K562 (cell line): ENCODE measurements around the gene DYNLT4. TPM values are rescaled to one million over a fixed set of nuclear protein-coding genes. Genes with fewer than 3 reads are reported as not detected.

ENCODE experiments used
- CBX5 ChIP-seq: IDR thresholded peaks from 2 replicates; pipeline ENCODE4 v1.6.1; 2014; ENCODE audit warnings: low read depth, borderline replicate concordance
- E2F1 ChIP-seq: sonication (generic); formaldehyde crosslinking; IDR thresholded peaks from 2 replicates; pipeline ENCODE4 v1.8.1; 2023; ENCODE audit warnings: mild to moderate bottlenecking, missing genetic modification reagents, moderate library complexity
- EP300 ChIP-seq: IDR thresholded peaks from 2 replicates; pipeline ENCODE4 v1.6.1; 2012; ENCODE audit warnings: low read length, improper control_type of control experiment
- ERF ChIP-seq: fragments of 450-650 bp; formaldehyde crosslinking; IDR thresholded peaks from 2 replicates; pipeline ENCODE4 v1.4.0; 2020; ENCODE audit warnings: mild to moderate bottlenecking, mixed read lengths
- FOXM1 ChIP-seq, 2 experiments: fragments of 450-650 bp in 1 of 2; sonication (generic) in 1 of 2; formaldehyde crosslinking in 1 of 2; IDR thresholded peaks; 2 replicates each; pipeline versions ENCODE4 v1.6.1 to v1.9.0; 2017 to 2022; ENCODE audit warnings: low read depth in 2 of 2, mild to moderate bottlenecking in 2 of 2, missing genetic modification reagents in 1 of 2, moderate library complexity in 1 of 2
- FUS ChIP-seq: fragments of 200-400 bp; formaldehyde crosslinking; optimal IDR thresholded peaks from 2 replicates; pipeline ENCODE3; 2017; ENCODE audit warnings: low read depth, low read length
- GATA2 ChIP-seq: sonication (generic); formaldehyde crosslinking; IDR thresholded peaks from 2 replicates; pipeline ENCODE4 v1.4.0; 2020; ENCODE audit warnings: mild to moderate bottlenecking, missing genetic modification reagents
- HDAC2 ChIP-seq: fragments of 450-650 bp; IDR thresholded peaks from 2 replicates; pipeline ENCODE4 v1.6.1; 2016; ENCODE audit warnings: mild to moderate bottlenecking
- HNRNPK ChIP-seq: fragments of 200-400 bp; formaldehyde crosslinking; IDR thresholded peaks from one replicate; pipeline ENCODE4 v1.6.1; 2018; ENCODE audit warnings: mild to moderate bottlenecking, low read depth, low read length; ENCODE audit not compliant: poor library complexity, severe bottlenecking
- HOMEZ ChIP-seq: fragments of 250-450 bp; sonication (Bioruptor Pico); IDR thresholded peaks from 2 replicates; pipeline ENCODE4 v1.4.0; 2020; ENCODE audit warnings: mild to moderate bottlenecking, moderate library complexity
- KAT7 ChIP-seq: sonication (generic); formaldehyde crosslinking; IDR thresholded peaks from 2 replicates; pipeline ENCODE4 v1.8.0; 2022; ENCODE audit warnings: missing genetic modification reagents, mild to moderate bottlenecking, borderline replicate concordance
- KLF10 ChIP-seq: fragments of 250-450 bp; sonication (Bioruptor Pico); IDR thresholded peaks from 2 replicates; pipeline ENCODE4 v1.6.1; 2021; ENCODE audit warnings: matching md5 sums
- POLR2G ChIP-seq: fragments of 200-400 bp; formaldehyde crosslinking; IDR thresholded peaks from 2 replicates; pipeline ENCODE4 v1.6.1; 2017; ENCODE audit warnings: low read depth, mild to moderate bottlenecking, antibody characterized with exemption, low read length, moderate library complexity
- TAF9B ChIP-seq: fragments of 450-650 bp; IDR thresholded peaks from 2 replicates; pipeline ENCODE4 v1.6.1; 2018; ENCODE audit warnings: mild to moderate bottlenecking; ENCODE audit not compliant: partially characterized antibody
- ZBTB1 ChIP-seq: sonication (generic); formaldehyde crosslinking; IDR thresholded peaks from 2 replicates; pipeline ENCODE4 v1.8.1; 2023; ENCODE audit warnings: missing genetic modification reagents, low read depth, mild to moderate bottlenecking, borderline replicate concordance
- ZBTB2 ChIP-seq: fragments of 450-650 bp; IDR thresholded peaks from 2 replicates; pipeline ENCODE4 v1.6.1; 2016; ENCODE audit warnings: antibody characterized with exemption
- ZNF12 ChIP-seq: sonication (generic); formaldehyde crosslinking; IDR thresholded peaks from 2 replicates; pipeline ENCODE4 v1.4.0; 2020; ENCODE audit warnings: mild to moderate bottlenecking, missing genetic modification reagents
- ZNF408 ChIP-seq: fragments of 250-450 bp; sonication (Bioruptor Pico); IDR thresholded peaks from 2 replicates; pipeline ENCODE4 v1.4.0; 2020; ENCODE audit warnings: low read depth, mild to moderate bottlenecking, moderate library complexity
- ZNF592 ChIP-seq: fragments of 450-650 bp; IDR thresholded peaks from 2 replicates; pipeline ENCODE4 v1.6.1; 2017; ENCODE audit warnings: antibody characterized with exemption, mild to moderate bottlenecking
- ZNF766 ChIP-seq: fragments of 200-800 bp; sonication (Bioruptor generic); conservative IDR thresholded peaks from 2 replicates; pipeline ENCODE4 v1.6.1; 2016; ENCODE audit warnings: missing genetic modification characterization, missing compliant biosample characterization
- ZSCAN32 ChIP-seq: fragments of 450-650 bp; formaldehyde crosslinking; IDR thresholded peaks from 2 replicates; pipeline ENCODE4 v1.4.0; 2020; ENCODE audit warnings: mild to moderate bottlenecking, moderate library complexity
- polyA plus RNA-seq, 8 experiments: library from polyadenylated mRNA; depleted of rRNA in 4 of 8; stranded (reverse) in 5 of 8; unstranded in 3 of 8; fragments of >200 nt; fragmentation: Nextera tagmentation in 2 of 8; fragmentation: Illumina TruSeq in 1 of 8; extraction: Ambion mirVana in 2 of 8; extraction: Trizol in 1 of 8; gene quantifications; 2 replicates each; pipeline versions ENCODE4 v1.2.1 to v1.2.3, GENCODE V29; 2011 to 2014; ENCODE audit warnings: inconsistent platforms in 1 of 8, missing spikeins in 1 of 8
- total RNA-seq, 7 experiments: library from RNA; depleted of rRNA in 6 of 7; stranded (reverse); fragments of >200 nt in 6 of 7; fragmentation: Illumina TruSeq in 2 of 7; extraction: Trizol in 2 of 7; gene quantifications; 2 replicates each; pipeline versions ENCODE4 v1.2.1 to v1.2.3, GENCODE V29; 2011 to 2021; ENCODE audit warnings: low replicate concordance in 1 of 7

The DYNLT4 gene
- total and polyA plus RNA-seq, 9 of the 15 experiments (the other 6 are each of a cell fraction or from before 2014, with no cell fraction given) = 0.29 to 0.73 TPM; not detected in 7

GRCh38 chr1:44819196-44819607 is 12.1 kb upstream of the DYNLT4 start (continued):
- TF ChIP-seq FOXM1 (IDR thresholded peaks at IDR 0.05; ENCODE audit: low read depth) = no peak
- TF ChIP-seq FOXM1 (CRISPR knock-in tag; IDR thresholded peaks at IDR 0.05; ENCODE audit: low read depth) = no peak
- no peak for TF ChIP-seq E2F1 (CRISPR knock-in tag)
- no peak for TF ChIP-seq ZNF766 (CRISPR knock-in tag)
- no peak for TF ChIP-seq ZNF592
- peak; percentile 69 for TF ChIP-seq POLR2G
- no peak for TF ChIP-seq ZNF408
- TF ChIP-seq GATA2 = peak; percentile 84
- no peak for TF ChIP-seq ERF (CRISPR knock-in tag)
- 0 out of 2 replicates have a peak, but pooled peaks have one; percentile 13 for TF ChIP-seq ZNF12 (CRISPR knock-in tag)
- TF ChIP-seq HDAC2 = 0 out of 2 replicates have a peak, but pooled peaks have one; percentile 11
- TF ChIP-seq HOMEZ (CRISPR knock-in tag) = no peak
- no peak for TF ChIP-seq TAF9B
- no peak for TF ChIP-seq HNRNPK
- TF ChIP-seq EP300 = no peak
- TF ChIP-seq KLF10 (CRISPR knock-in tag) = no peak
- peak; percentile 80 for TF ChIP-seq FUS
- peak; percentile 16; the same call in 1 of the 2 replicates for TF ChIP-seq CBX5
- TF ChIP-seq ZBTB1 (CRISPR knock-in tag) = 0 out of 2 replicates have a peak, but pooled peaks have one; percentile 45
- peak; percentile 47; the same call in 1 of the 2 replicates for TF ChIP-seq KAT7
- TF ChIP-seq ZSCAN32 (CRISPR knock-in tag) = no peak
- peak; percentile 9; the same call in 1 of the 2 replicates for TF ChIP-seq ZBTB2
